GM21367 (cell line): Measurements from ENCODE around the gene CTNND2.
"Not testable (repeated sequence)": the region's sequence is repeated elsewhere in the genome, so short reads cannot be mapped to it uniquely, and the experiment has no call there.

ENCODE experiments used
- ATAC-seq: cut with Tn5 transposase; IDR thresholded peaks from one replicate; pipeline ENCODE4 v1.9.1; 2021; ENCODE audit not compliant: unreplicated experiment

Gene CTNND2

DNA sequence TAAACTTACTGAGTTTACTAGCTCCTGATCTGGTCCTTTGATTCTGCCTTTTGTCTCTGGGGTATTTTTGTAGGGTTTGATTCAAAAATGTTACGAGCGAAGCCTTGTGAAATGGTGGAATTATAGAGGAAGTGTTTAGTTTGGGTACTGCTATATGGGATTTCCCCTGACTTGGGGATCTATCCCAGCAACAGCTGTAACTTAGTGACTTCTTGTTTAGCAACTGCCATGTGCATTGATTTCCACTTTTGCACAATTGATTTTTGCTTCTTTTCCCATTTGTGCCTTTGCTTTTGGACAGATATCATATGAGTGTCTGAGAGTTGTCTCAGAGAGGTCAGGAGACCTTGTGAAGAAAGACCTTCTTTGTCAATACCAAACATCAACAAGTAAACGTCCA is 894.7 kb downstream of the CTNND2 start:
- no peak for ATAC-seq

DNA sequence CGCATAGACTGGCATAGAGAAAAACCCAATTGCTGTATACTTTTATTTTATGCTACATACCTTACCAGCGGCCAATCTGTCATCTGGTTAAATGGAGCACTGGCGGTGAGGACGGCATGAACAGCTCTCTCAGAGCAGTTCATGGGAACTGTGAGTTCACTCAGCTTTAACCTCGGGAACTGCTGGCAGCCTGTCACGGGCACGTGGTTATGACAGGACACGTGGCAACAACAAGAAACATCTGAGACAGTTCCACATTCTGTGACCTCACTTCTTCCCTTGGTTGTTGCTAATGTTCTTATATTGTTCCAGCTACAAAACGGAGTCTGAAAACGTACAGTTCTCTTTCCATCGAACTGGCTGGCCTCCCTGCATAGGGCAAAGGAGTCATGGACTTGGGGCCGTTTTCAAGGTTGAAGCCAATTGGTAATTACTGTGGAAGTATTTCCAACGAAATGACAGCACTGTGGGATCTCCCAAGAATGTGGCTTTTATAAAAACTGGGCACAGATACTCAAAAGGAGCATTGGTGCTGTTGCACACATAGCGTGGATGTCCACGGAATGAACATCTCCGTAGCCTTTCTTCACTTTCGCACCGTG is 896.9 kb downstream of the CTNND2 start:
- no peak for ATAC-seq

GRCh38 chr5:11004523-11004922 is 899.7 kb downstream of the CTNND2 start:
- not testable (repeated sequence) for ATAC-seq

DNA sequence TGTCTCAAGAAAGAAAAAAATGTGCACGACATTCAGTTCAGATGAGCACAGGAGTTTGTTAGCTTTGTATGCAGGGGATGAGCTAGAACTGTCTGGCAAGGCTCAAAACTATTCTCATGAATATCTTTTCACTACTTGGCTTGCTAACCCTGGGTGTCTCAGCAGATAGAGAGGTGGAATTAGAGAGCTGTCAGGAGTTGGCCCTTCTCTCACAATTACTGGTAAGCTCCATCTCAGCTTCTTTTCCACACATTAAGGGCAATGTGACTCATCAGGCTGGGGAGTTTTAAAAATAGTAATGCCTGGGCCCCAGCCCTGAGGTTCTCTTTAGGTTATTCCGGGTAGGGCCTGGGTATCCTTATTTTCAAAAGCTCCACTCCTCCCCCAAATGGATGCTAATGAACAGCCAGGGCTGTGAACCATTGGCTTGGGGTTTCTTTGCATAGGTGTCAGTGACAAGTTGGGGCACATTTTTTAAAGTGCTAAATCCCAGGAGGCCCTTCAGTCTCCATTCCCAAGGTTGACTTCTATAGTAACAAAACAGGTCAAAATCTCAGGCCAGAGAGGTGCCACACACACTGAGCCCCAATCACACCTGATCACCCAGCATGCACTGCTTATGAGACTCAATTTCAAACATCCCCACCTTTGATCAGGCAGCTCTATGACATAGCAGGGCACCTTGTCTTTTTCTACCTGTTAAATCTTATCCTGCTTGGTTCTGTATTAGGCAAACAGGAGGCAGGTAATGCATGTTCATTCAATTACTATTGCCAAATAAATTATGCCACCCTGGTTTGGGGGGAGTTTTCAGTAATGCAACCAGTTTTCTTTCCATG is 903.5 kb downstream of the CTNND2 start:
- ATAC-seq = no peak

GRCh38 chr5:10999714-11000113 is 904.5 kb downstream of the CTNND2 start:
- ATAC-seq = no peak

- no peak for ATAC-seq
Observed at GRCh38 chr5:10995891-10996290, 908.4 kb downstream of the CTNND2 start.

GRCh38 chr5:10994091-10994986 is 909.9 kb downstream of the CTNND2 start:
- ATAC-seq = no peak

DNA sequence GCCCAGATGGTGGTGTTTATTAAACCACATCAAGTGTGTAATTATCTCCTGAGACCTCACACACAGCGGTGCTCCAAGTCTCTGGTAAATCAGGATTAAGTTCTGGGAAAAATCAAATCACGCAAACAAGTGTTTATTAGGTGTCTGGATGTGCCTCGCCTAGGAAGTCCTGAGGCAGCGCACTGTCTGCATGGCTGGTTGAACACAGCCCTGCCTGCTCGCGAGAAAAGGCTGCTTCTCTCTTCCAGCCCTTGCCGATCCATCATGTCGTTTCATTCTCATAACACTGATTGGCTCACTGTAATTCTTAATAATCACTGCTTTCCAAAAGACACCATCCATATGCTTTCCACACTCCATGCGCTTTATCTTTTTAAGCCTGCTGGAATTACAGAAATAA is 913.6 kb downstream of the CTNND2 start:
- ATAC-seq = no peak

GRCh38 chr5:10989577-10990263 is 914.5 kb downstream of the CTNND2 start:
- no peak for ATAC-seq

DNA sequence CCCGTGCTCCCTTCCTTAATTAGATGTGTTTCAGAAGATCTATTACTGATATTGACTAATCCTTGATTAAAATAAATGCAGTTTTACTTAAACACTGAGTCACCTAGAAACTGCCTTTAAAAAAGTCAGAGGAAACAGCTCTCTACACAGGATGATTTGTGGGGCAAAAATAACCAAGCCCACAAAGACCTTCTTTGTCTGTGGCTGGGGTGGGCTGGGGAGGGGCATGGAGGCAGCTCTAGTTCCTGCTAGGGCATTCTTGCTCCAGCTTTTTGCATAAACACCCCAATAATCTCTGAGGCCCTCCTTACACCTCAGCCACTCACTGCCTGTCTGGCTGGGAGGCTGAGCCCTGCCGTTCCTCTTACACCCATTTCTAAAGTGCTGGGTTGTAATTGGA is 915.6 kb downstream of the CTNND2 start:
- ATAC-seq = no peak

DNA sequence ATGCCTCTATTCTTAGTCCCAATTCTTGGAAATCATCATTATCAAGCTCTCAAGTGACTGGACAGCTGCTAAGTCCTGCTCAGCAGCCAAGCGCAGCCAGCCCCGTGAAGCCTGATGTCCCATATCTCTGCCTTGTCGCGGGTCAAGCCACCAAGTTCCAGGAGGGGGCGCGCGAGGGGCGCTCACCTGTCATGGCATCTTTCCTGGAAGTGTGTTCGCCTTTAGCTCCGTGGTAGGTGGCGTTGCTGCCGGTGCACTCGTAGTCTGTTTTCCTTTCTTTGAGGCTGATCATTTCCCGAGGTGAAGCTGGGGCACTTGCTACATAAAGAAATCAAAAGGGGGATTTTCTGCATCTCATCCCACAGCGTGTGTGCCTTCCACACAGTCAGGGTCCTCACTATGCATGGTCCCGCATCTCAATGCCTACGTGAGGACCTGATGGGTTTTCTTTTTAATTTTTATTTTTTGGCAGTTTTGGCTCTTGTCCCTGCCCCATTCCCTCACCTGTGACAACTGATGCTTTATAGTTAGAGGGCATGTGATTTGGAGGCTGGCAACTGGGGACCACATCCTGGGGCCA is 916.2 kb downstream of the CTNND2 start:
- peak; percentile 97 for ATAC-seq

DNA sequence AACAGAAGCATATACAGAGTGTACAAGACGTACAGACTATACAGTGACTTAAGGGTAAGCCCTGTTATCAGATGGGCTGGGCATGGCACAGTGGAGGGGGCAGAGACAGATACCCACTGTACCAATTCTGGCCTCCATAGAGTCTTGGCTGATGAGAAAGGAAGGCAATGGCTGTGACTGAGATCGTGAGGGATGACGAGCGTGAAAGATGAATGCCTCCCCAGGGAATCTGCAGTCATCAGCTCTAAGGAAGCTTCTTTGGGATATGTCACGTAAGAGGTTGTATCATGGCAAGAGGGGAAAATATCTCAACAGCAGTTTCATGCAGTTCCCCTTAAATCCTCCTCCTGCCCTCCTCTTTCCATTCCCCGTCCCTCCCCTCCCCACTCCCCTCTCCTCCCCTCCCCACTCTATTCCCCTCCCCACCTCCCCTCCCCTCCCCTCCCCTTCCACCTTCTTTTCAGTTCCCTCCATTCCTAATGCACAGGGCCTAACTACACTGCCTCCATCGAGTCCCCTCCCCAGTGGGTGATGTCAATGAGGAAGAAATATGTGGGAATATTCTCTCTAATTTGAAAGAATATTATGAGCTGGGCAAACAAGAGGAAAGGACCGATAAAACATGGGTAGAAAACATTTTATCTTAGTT is 916.8 kb downstream of the CTNND2 start:
- no peak for ATAC-seq

DNA sequence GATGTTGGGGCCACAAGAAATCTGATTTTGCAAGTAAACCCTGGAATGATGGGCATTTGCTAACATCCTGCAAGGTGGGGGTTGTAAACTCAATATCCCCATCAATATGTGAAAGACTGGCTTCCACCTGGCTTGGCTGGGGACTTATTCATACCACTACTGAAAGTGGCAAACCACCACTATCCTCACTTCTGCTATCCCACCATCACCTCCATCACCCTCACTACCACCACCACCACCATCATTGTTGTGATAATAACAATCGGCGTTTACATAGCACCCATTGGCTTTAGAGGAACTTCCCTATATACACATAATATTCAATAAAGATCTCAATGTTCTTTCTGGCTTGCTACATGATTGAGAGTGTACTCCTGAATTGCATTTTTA is 918.5 kb downstream of the CTNND2 start:
- ATAC-seq = no peak

GRCh38 chr5:10985091-10985720 is 919.0 kb downstream of the CTNND2 start:
- ATAC-seq = no peak

DNA sequence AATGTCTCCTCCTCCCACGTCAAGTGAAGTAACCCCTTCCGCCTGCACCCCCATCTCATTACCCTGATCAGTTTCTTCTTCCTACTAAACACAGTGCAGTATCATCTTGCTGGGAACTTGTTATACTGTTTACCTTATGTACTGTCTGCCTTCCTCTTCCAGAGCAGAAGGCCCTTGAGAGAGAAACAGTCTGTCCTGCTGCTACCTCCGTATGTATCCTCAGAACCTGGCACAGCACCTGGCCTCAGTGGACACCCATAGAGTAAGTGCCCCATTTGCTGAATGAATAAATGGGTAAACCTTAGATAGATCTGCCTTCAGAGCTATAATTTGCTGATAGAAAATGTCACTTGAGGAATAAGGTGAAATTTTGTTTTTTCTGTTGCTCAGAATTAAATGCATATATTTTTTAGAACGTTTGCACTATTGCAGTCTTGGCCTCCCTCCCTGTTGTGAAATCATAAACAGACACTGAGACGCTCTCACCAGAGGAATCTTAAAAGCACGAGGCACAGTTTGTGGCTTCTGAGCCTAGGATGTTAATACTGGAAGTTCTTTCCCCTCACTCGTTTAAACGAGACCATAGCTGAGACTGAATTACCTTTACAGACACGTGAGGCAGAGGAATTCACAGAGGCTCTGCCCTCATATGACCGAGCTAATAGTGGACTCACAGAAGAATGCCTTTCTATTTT is 920.1 kb downstream of the CTNND2 start:
- no peak for ATAC-seq

- ATAC-seq = no peak
Observed at GRCh38 chr5:10982626-10983025, 921.6 kb downstream of the CTNND2 start.

DNA sequence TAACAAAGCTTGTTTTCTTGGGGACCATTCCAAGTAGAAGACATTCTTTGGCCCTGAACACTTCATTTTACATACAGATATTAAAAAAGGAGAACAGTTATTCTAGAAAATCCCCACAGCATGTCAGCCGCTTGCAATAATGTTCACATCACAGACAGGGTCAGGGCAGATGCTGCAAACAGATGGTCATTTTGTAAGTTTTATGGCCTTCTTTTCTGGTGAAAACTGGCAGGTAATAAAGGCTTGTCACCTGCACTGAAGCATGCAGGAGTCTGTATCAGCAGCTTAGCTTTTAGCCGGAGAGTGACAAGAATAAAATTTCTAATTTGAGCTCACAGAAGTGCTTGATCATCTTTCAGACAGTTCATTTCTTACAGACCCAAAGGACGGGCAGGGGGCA is 922.3 kb downstream of the CTNND2 start:
- no peak for ATAC-seq

- no peak for ATAC-seq
Observed at GRCh38 chr5:10977011-10977410, 927.2 kb downstream of the CTNND2 start.

- no peak for ATAC-seq
Observed at GRCh38 chr5:10975945-10976344, 928.3 kb downstream of the CTNND2 start.
